B cell (primary cell): ENCODE measurements around the gene STRN.

Experiments used
- EZH2 ChIP-seq: IDR thresholded peaks from 2 replicates; pipeline ENCODE4 v1.6.1; 2012; ENCODE audit warnings: borderline replicate concordance, low read depth, mild to moderate bottlenecking, moderate library complexity, low read length; ENCODE audit not compliant: insufficient read depth, poor library complexity, severe bottlenecking
- TF ChIP-seq, protein P1 (sequence below): fragments of 200-600 bp; IDR thresholded peaks from one replicate; pipeline ENCODE4 v1.8.0; 2022; ENCODE audit warnings: antibody characterized with exemption, mild to moderate bottlenecking

DNA sequence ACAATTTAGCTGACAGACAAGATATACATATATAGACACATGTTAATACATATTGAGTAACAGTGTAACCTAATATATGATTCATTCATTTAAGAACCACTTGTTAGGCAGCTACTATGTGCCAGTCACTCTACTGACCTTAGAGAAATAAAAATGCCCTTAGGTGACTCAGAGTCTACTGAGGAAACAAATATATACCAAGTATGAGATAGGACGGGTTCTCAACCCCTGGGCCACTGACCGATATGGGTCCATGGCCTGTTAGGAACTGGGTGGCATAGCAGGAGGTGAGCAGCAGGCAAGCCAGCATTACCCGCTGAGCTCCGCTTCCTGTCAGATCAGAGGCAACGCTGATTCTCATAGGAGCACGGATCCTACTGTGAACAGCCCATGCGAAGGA, 14.8 kb downstream of the STRN start:
- TF ChIP-seq, protein P1, sequence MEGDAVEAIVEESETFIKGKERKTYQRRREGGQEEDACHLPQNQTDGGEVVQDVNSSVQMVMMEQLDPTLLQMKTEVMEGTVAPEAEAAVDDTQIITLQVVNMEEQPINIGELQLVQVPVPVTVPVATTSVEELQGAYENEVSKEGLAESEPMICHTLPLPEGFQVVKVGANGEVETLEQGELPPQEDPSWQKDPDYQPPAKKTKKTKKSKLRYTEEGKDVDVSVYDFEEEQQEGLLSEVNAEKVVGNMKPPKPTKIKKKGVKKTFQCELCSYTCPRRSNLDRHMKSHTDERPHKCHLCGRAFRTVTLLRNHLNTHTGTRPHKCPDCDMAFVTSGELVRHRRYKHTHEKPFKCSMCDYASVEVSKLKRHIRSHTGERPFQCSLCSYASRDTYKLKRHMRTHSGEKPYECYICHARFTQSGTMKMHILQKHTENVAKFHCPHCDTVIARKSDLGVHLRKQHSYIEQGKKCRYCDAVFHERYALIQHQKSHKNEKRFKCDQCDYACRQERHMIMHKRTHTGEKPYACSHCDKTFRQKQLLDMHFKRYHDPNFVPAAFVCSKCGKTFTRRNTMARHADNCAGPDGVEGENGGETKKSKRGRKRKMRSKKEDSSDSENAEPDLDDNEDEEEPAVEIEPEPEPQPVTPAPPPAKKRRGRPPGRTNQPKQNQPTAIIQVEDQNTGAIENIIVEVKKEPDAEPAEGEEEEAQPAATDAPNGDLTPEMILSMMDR = no peak
- TF ChIP-seq EZH2 = no peak
